Measurements from ENCODE around the gene DIP2C.

- no peak for TF ChIP-seq CTCF (IDR thresholded peaks at IDR 0.05)
- TF ChIP-seq TEAD4 (CRISPR knock-in tag; IDR thresholded peaks at IDR 0.05) = no peak
- no peak for TF ChIP-seq GTF2I (CRISPR knock-in tag; conservative IDR thresholded peaks at IDR 0.05)
- TF ChIP-seq MLX (CRISPR knock-in tag; IDR thresholded peaks at IDR 0.05) = no peak
- TF ChIP-seq JAZF1 (CRISPR knock-in tag; IDR thresholded peaks at IDR 0.05) = no peak
- no peak for TF ChIP-seq ARID4B (CRISPR knock-in tag; IDR thresholded peaks at IDR 0.05; ENCODE audit: borderline replicate concordance)
- no peak for TF ChIP-seq CBFB (CRISPR knock-in tag; IDR thresholded peaks at IDR 0.05; ENCODE audit: low read depth)
- TF ChIP-seq FOXJ3 (CRISPR knock-in tag; IDR thresholded peaks at IDR 0.05; ENCODE audit: borderline replicate concordance) = no peak
- TF ChIP-seq CREB1 (CRISPR knock-in tag; IDR thresholded peaks at IDR 0.05) = no peak
- no peak for TF ChIP-seq IRF2 (CRISPR knock-in tag; IDR thresholded peaks at IDR 0.05; ENCODE audit: borderline replicate concordance, low read depth)
These were observed 200.1 kb downstream of the DIP2C start for GRCh38 chr10:489330-489729.

All from WTC11 (cell line).